ENCODE data around the gene LMBRD1.
"Not testable (repeated sequence)": the region's sequence is repeated elsewhere in the genome, so short reads cannot be mapped to it uniquely, and the experiment has no call there.

The LMBRD1 gene
- total RNA-seq = 42.5 to 123 (median 86.9) reads per million in 17 experiments

GRCh38 chr6:69796642-69797390 lies at the start of gene LMBRD1:
TSS of gene LMBRD1 (minus strand) at chr6:69797010. CDS start at chr6:69796881, 129 bp downstream.
- DNase-seq = peak; percentile 98 to 99 (median 99)

GRCh38 chr6:69846312-69846711 lies 49.5 kb upstream of the LMBRD1 start:
- DNase-seq = no peak

DNA sequence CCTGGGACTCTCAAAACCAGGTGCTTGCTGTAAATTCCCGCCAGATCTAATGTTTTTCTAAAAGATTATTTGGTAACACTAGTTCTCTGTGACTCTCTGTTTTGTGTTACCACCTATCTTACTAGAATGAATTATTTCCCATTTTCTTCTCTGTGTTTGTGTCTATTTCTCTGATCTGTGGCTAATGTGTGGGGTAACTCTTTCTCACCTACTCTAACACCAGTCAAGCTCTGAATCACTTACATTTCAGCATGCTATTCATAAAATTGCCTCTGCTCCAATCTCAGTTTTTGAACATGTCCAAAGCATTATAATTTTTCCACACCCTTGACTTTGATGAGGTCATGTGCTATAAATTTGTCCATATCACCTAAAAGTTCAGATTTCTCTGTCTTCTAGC lies 46.4 kb upstream of the LMBRD1 start:
- no peak for DNase-seq

DNA sequence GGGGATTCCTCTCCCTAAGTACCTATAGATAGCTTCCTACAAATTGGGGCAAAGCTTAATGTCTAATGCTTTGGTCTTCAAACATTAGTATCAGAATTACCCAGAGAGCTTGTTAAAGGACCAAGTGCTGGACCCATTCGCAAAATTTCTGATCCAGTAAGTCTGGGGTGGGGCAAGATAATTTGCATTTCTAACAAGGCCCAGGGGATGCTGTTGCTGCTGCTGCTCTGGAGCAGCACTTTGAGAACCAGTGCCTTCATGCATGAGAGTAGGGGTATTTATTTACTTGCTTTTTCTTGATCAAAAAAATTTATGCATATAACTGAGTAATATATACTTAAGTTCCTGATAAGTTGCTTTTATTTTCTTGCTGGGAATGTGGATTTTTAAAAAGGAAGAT lies 45.1 kb upstream of the LMBRD1 start:
- DNase-seq = no peak

GRCh38 chr6:69835414-69836179 lies 38.8 kb upstream of the LMBRD1 start:
- peak; percentile 45 to 69 (median 60) for DNase-seq

- DNase-seq = no peak
Measured at GRCh38 chr6:69832558-69832957, 35.7 kb upstream of the LMBRD1 start.

GRCh38 chr6:69827276-69827893 lies 30.6 kb upstream of the LMBRD1 start:
- DNase-seq = no peak

GRCh38 chr6:69825904-69826303 lies 29.1 kb upstream of the LMBRD1 start:
- DNase-seq = no peak

DNA sequence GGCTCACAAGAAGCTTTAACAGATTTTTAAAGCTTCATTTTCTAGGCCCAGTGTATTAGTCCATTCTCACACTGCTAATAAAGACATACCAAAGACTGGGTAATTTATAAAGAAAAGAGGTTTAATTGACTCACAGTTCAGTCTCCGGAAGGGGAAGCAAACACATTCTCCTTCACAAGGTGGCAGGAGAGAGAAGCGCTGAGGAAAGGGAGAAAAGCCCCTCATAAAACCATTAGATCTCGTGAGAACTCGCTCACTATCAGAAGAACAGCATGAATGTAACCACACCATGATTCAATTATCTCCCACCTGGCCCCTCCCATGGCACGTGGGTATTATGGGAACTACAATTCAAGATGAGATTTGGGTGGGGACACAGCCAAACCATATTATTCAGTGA lies 27.5 kb upstream of the LMBRD1 start:
- not testable (repeated sequence) for DNase-seq

DNA sequence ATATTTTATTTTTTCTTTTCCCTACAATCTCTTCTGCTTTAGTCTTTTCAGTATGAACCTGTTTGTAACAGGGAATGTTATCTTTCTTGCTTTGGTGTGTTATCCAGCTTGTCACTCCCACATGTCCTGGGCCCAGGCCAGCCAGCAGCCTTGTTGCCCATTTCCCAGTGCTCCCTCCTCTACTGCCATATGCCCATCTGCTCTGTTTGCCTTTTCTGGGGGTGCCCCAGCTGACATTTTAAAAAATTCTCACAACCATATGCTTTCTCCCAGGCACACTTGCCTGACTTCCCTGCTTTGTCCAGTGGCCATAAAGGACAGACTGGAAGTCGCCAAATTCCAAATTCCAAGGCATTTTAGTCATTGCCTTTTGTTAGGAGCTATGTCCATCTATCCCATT lies 23.6 kb upstream of the LMBRD1 start:
- no peak for DNase-seq

GRCh38 chr6:69820018-69820417 lies 23.2 kb upstream of the LMBRD1 start:
- DNase-seq = no peak

DNA sequence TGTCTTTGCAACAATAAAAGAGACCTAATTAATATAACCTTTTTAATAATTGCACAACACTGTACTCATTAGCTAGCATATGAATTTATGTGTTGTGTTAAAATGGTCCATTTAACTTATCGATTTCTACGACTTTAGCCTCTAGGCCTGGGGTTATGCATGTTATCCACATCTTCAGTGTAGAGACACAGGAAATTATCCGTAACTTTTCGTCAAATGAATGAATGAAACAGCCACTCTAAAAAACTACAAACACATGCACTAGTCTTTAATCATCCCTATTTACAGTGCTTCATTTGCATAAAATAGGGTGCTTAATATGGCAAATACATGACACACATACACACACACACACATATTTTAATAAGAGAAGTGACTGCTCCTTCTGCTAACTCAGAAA lies 22.3 kb upstream of the LMBRD1 start:
- no peak for DNase-seq

- no peak for DNase-seq
Measured at GRCh38 chr6:69818223-69818930, 21.6 kb upstream of the LMBRD1 start.

- no peak for DNase-seq
Measured at GRCh38 chr6:69817358-69817757, 20.5 kb upstream of the LMBRD1 start.

DNA sequence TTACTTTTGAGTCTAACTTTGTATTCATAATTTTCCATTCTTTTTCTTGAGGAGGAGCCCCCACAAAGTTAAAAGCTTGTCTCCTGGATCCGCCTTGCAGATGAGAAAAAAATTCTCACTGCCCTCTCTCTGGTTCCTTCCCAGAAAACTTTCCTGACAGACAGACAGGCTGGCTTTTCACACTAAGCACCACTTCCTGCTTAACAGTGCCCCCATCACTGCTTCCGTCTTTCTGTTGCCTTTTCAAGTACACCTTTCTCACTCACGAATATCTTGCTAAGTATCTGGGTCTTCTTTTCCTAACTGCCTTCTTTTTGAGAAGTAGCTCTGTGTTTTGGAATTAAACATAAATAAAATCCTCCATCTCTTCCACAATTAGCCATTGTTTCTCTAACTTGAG lies 19.8 kb upstream of the LMBRD1 start:
- DNase-seq = peak in 2 of 4 experiments; percentile 2 to 7

DNA sequence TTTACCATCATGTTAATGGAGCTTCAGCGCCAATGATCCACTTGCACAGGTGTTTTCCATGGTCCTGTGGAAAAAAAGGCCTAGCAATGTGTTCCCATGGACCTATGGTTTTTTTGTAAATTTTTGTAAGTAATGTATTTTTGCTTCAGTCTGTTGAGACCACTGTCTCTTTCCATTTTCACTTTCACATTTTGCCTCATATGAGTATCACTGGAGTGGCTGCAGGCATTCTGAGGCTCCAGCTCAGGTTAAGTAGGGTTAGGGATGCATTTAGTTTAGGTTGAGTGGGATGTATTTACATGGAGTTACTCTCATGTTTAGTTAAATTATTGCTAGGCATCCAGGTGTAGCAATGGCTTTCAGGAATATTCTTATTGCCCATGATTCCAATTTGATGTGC lies 19.2 kb upstream of the LMBRD1 start:
- no peak for DNase-seq

DNA sequence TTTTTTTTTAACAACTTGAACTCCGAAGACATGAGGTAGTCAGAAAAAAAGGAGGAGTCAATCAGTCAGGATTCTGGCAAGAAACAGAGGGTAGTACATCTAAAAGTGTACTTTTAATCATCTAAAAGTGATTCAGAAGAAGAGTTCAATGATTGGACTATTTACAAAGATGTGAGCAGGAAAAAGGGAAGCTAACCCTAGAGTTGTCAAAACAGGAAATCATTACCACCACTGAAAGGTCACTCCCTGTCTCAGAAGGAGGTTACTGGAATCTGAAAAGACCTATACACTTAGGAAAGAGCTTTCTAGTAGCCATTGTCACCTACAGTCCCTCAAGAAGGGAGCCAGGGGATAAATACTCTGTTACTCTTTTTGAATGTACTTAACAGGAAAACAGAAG lies 16.7 kb upstream of the LMBRD1 start:
- peak; percentile 20 to 75 (median 52) for DNase-seq

DNA sequence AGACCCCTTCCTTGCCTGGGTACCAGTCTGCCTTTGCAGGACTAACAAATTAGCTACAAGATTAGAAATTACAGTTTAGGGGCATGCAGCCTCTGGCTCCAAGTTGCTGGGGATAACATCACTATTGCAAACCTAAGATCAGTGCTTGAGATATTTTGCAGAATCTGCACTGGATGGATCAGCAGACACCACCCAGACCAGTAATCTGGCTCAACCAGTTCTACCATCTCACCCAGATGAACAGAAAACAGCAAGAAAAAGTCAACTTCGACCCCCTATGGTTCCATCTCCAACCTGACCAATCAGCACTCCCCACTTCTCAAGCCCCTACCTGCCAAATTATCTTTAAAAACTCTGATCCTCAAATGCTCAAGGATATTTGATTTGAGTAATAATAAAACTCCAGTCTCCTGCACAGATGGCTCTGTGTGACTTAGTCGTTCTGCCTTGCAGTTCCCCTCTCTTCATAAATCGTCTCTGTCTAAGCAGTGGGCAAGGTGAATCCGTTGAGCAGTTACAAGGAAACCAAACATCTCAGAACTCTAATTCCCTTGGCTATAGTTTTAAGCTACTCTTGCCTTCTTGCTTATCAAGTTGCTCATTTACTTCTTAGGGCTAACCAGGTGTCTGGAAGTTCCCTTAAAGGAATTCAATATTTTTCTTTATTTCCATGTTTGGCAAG lies 16.1 kb upstream of the LMBRD1 start:
- DNase-seq = no peak

GRCh38 chr6:69802995-69803394 lies 6.2 kb upstream of the LMBRD1 start:
- no peak for DNase-seq

DNA sequence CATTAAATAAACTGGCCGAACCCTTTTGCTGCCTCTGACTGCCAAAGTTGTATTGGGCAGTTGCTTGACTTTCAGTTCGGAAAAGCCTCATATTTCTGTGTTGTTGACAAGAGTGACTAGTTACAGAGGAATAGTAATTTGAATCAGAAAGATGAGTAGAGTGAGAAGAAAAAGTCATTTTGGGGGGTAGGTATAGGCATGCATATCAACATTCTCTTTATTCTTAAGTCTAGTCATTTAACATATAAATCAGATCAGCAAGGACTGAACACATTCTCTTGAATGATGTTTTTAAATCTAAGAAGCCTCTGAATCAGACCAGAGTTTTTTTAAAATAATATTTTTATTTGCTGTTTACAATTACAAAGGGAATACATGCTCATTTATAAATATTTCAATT lies 4.9 kb upstream of the LMBRD1 start:
- no peak for DNase-seq

- DNase-seq = no peak
Measured at GRCh38 chr6:69801225-69801624, 4.4 kb upstream of the LMBRD1 start.

- not testable (repeated sequence) for DNase-seq
Measured at GRCh38 chr6:69798796-69799195, 2.0 kb upstream of the LMBRD1 start.
